Measurements from ENCODE around the gene UBTD2.

The UBTD2 gene

GRCh38 chr5:172194985-172195774, 88.4 kb downstream of the UBTD2 start:
- Histone ChIP-seq H3K36me3 (no peaks in the 10 kb centered on the region), H3K9me3 (no peaks in the 10 kb centered on the region), H3K4me3 (ENCODE audit: low read depth in 1 of 2, low read length in 1 of 2) (no peak overlapping the region), H3K27ac (no peak overlapping the region), H3K4me1 (ENCODE audit: control insufficient read depth in 1 of 2, insufficient read depth in 1 of 2, low read depth in 1 of 2, low read length in 1 of 2) (peaks cover 2 to 3% of the 10 kb centered on the region in 2 experiments), H3K27me3 (no peaks in the 10 kb centered on the region)
- TF ChIP-seq CTCF (IDR thresholded peaks at IDR 0.05) = no peak

GRCh38 chr5:172193872-172194271, 89.7 kb downstream of the UBTD2 start, which contains the start of gene EFCAB9:
TSS of gene EFCAB9 (plus strand) at chr5:172194172. CDS start at chr5:172194173, 1 bp downstream.
- H3K4me3 ChIP-seq (ENCODE audit: low read depth in 1 of 2, low read length in 1 of 2) = no peak within 1 kb of the TSS
- H3K27ac ChIP-seq = no peak within 1 kb of the TSS
- TF ChIP-seq CTCF (IDR thresholded peaks at IDR 0.05) = no peak
- H3K36me3 ChIP-seq = no peaks in the 10 kb centered on the region
- no peaks in the 10 kb centered on the region for H3K27me3 ChIP-seq
- no peaks in the 10 kb centered on the region for H3K9me3 ChIP-seq
- H3K4me1 ChIP-seq (ENCODE audit: control insufficient read depth in 1 of 2, insufficient read depth in 1 of 2, low read depth in 1 of 2, low read length in 1 of 2) = peaks cover under 1 to 5% of the 10 kb centered on the region in 2 experiments

- H3K9me3 ChIP-seq = no peaks in the 10 kb centered on the region
- H3K4me3 ChIP-seq (ENCODE audit: low read depth in 1 of 2, low read length in 1 of 2) = no peak overlapping the region
- TF ChIP-seq CTCF (IDR thresholded peaks at IDR 0.05) = no peak
- peaks cover 7% of the 10 kb centered on the region for H3K36me3 ChIP-seq
- H3K27ac ChIP-seq = no peak overlapping the region
- no peaks in the 10 kb centered on the region for H3K27me3 ChIP-seq
- peaks cover 23 to 28% of the 10 kb centered on the region in 2 experiments for H3K4me1 ChIP-seq (ENCODE audit: control insufficient read depth in 1 of 2, insufficient read depth in 1 of 2, low read depth in 1 of 2, low read length in 1 of 2)
Observed at GRCh38 chr5:172189693-172190296, 93.8 kb downstream of the UBTD2 start.

GRCh38 chr5:172188893-172189692, 94.5 kb downstream of the UBTD2 start:
- Histone ChIP-seq H3K36me3 (peaks cover 14% of the 10 kb centered on the region), H3K9me3 (no peaks in the 10 kb centered on the region), H3K4me1 (ENCODE audit: control insufficient read depth in 1 of 2, insufficient read depth in 1 of 2, low read depth in 1 of 2, low read length in 1 of 2) (peaks cover 30 to 35% of the 10 kb centered on the region in 2 experiments), H3K4me3 (ENCODE audit: low read depth in 1 of 2, low read length in 1 of 2) (peak overlapping the region; percentile 91 to 94), H3K27me3 (no peaks in the 10 kb centered on the region), H3K27ac (peak overlapping the region; percentile 99)
- TF ChIP-seq CTCF (IDR thresholded peaks at IDR 0.05) = no peak

- H3K27me3 ChIP-seq = no peaks in the 10 kb centered on the region
- TF ChIP-seq CTCF (IDR thresholded peaks at IDR 0.05) = peak; percentile 91
- H3K27ac ChIP-seq = peak within 1 kb of the TSS; percentile 99
- H3K36me3 ChIP-seq = peaks cover 21% of the 10 kb centered on the region
- H3K4me1 ChIP-seq (ENCODE audit: control insufficient read depth in 1 of 2, insufficient read depth in 1 of 2, low read depth in 1 of 2, low read length in 1 of 2) = peaks cover 37 to 43% of the 10 kb centered on the region in 2 experiments
- H3K9me3 ChIP-seq = no peaks in the 10 kb centered on the region
- H3K4me3 ChIP-seq (ENCODE audit: low read depth in 1 of 2, low read length in 1 of 2) = peak within 1 kb of the TSS; percentile 91 to 94
Observed at GRCh38 chr5:172188033-172188892, 95.3 kb downstream of the UBTD2 start, which contains the start of gene STK10. TSS of gene STK10 (minus strand) at chr5:172188224. CDS start at chr5:172188042, 182 bp downstream.
